Measurements from ENCODE around the gene MYLK.

Gene MYLK

DNA sequence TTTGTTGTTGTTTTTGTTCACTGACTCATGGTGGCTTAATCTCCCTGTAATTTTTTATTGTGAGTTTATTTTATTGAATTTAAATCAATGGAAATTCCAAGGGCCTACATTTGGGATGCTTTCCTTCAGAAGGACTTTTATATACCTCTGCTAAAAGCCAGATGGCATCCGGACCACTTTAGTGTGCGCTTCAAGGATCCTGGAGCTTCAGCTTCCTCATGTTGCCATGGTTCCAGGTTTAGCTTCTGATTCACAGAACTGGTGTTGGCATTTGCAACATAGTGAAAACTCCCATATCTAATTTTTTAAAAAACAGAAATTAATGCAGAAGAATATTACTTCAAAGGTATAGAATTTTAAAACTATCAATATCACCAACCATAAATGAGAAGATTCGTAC is 290.8 kb downstream of the MYLK start:
- Histone ChIP-seq H3K79me2 (ENCODE audit: insufficient read depth, low read length) (no peaks in the 10 kb centered on the region), H3K27ac (ENCODE audit: low read depth, low read length, poor library complexity, severe bottlenecking) (no peak overlapping the region), H3K4me3 (ENCODE audit: low read depth, low read length, poor library complexity, severe bottlenecking) (no peak overlapping the region), H3K4me1 (ENCODE audit: insufficient read depth, low read length, severe bottlenecking) (no peaks in the 10 kb centered on the region), H3F3A (ENCODE audit: insufficient read depth, low read length) (no peaks in the 10 kb centered on the region), H3K4me2 (ENCODE audit: low read length) (no peak overlapping the region), H4K20me1 (ENCODE audit: insufficient read depth, low read length) (no peaks in the 10 kb centered on the region), H3K9me2 (ENCODE audit: low read depth, low read length) (no peaks in the 10 kb centered on the region), H2AFZ (ENCODE audit: low read length) (no peak overlapping the region), H3K27me3 (ENCODE audit: insufficient read depth, low read length) (no peaks in the 10 kb centered on the region), H3K9me3 (ENCODE audit: low read length) (peaks cover 7% of the 10 kb centered on the region), H3K36me3 (ENCODE audit: insufficient read depth, low read length) (peaks cover 28% of the 10 kb centered on the region), H3K9ac (ENCODE audit: low read length) (no peak overlapping the region)
- TF ChIP-seq EZH2 (IDR thresholded peaks at IDR 0.05; ENCODE audit: borderline replicate concordance, low read length), result no peak
- TF ChIP-seq, protein P1, sequence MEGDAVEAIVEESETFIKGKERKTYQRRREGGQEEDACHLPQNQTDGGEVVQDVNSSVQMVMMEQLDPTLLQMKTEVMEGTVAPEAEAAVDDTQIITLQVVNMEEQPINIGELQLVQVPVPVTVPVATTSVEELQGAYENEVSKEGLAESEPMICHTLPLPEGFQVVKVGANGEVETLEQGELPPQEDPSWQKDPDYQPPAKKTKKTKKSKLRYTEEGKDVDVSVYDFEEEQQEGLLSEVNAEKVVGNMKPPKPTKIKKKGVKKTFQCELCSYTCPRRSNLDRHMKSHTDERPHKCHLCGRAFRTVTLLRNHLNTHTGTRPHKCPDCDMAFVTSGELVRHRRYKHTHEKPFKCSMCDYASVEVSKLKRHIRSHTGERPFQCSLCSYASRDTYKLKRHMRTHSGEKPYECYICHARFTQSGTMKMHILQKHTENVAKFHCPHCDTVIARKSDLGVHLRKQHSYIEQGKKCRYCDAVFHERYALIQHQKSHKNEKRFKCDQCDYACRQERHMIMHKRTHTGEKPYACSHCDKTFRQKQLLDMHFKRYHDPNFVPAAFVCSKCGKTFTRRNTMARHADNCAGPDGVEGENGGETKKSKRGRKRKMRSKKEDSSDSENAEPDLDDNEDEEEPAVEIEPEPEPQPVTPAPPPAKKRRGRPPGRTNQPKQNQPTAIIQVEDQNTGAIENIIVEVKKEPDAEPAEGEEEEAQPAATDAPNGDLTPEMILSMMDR (IDR thresholded peaks at IDR 0.05; ENCODE audit: low read length), result no peak

DNA sequence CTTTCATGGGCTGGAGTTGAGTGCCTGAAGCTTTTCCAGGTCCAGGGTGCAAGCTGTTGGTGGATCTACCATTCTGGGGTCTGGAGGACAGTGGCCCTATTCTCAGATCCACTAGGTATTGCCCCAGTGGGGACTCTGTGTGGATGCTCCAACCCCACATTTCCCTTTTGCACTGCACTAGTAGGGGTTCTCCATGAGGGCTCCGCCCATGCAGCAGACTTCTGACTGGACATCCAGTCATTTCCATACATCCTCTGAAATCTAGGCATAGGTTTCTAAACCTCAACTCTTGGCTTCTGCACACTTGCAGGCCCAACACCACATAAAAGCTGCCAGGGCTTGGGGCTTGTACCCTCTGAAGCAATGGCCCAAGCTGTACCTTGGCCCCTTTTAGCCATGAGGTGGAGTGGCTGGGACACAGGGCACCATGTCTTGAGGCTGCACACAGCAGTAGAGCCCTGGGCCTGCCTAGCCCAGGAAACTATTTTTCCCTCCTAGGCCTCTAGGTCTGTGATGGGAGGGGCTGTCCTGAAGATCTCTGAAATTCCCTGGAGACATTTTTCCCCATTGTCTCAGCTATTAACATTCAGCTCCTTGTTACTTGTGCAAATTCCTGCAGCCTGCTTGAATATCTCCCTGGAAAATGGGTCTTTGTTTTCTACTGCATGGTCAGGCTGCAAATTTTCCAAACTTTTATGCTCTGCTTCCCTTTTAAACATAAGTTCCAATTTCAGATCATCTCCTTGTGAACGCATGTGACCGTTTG is 293.3 kb downstream of the MYLK start:
- H3K4me2 ChIP-seq (ENCODE audit: low read length), result no peak overlapping the region
- no peak overlapping the region for H2AFZ ChIP-seq (ENCODE audit: low read length)
- H3K79me2 ChIP-seq (ENCODE audit: insufficient read depth, low read length), result no peaks in the 10 kb centered on the region
- H3K9me3 ChIP-seq (ENCODE audit: low read length), result peaks cover 7% of the 10 kb centered on the region
- H3K27ac ChIP-seq (ENCODE audit: low read depth, low read length, poor library complexity, severe bottlenecking), result no peak overlapping the region
- H3K9ac ChIP-seq (ENCODE audit: low read length), result no peak overlapping the region
- H3K36me3 ChIP-seq (ENCODE audit: insufficient read depth, low read length), result peaks cover 43% of the 10 kb centered on the region
- H3K9me2 ChIP-seq (ENCODE audit: low read depth, low read length), result no peaks in the 10 kb centered on the region
- H3K27me3 ChIP-seq (ENCODE audit: insufficient read depth, low read length), result no peaks in the 10 kb centered on the region
- H3K4me1 ChIP-seq (ENCODE audit: insufficient read depth, low read length, severe bottlenecking), result peaks cover 10% of the 10 kb centered on the region
- H3F3A ChIP-seq (ENCODE audit: insufficient read depth, low read length), result no peaks in the 10 kb centered on the region
- TF ChIP-seq, protein P1 (IDR thresholded peaks at IDR 0.05; ENCODE audit: low read length), result no peak
- TF ChIP-seq EZH2 (IDR thresholded peaks at IDR 0.05; ENCODE audit: borderline replicate concordance, low read length), result no peak
- no peak overlapping the region for H3K4me3 ChIP-seq (ENCODE audit: low read depth, low read length, poor library complexity, severe bottlenecking)
- H4K20me1 ChIP-seq (ENCODE audit: insufficient read depth, low read length), result no peaks in the 10 kb centered on the region

DNA sequence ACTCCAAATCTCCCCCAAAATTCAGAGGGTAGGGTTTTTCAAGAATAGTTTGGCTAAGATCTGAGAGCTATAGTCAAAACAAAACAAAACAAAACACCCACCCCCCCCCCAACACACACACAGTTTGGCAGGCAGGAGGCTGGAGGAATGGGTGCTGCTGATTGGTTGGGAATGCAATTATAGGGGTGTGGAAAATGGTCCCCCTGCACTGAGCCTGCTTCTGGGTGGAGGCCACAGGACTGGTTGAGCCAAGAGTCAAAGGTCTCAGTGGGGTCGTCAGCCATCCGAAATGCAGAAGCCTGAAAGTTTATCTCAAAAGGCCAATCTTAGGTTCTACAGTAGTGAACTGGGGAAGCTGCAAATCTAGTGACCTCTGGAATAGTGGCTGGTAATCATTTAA is 296.7 kb downstream of the MYLK start:
- H3K27me3 ChIP-seq (ENCODE audit: insufficient read depth, low read length), result no peaks in the 10 kb centered on the region
- no peak overlapping the region for H3K4me2 ChIP-seq (ENCODE audit: low read length)
- H3K4me1 ChIP-seq (ENCODE audit: insufficient read depth, low read length, severe bottlenecking), result peaks cover 30% of the 10 kb centered on the region
- H3K9ac ChIP-seq (ENCODE audit: low read length), result no peak overlapping the region
- no peak overlapping the region for H3K4me3 ChIP-seq (ENCODE audit: low read depth, low read length, poor library complexity, severe bottlenecking)
- no peaks in the 10 kb centered on the region for H3F3A ChIP-seq (ENCODE audit: insufficient read depth, low read length)
- peaks cover 43% of the 10 kb centered on the region for H3K36me3 ChIP-seq (ENCODE audit: insufficient read depth, low read length)
- no peak for TF ChIP-seq EZH2 (IDR thresholded peaks at IDR 0.05; ENCODE audit: borderline replicate concordance, low read length)
- TF ChIP-seq, protein P1 (IDR thresholded peaks at IDR 0.05; ENCODE audit: low read length), result no peak
- H3K27ac ChIP-seq (ENCODE audit: low read depth, low read length, poor library complexity, severe bottlenecking), result no peak overlapping the region
- no peaks in the 10 kb centered on the region for H3K79me2 ChIP-seq (ENCODE audit: insufficient read depth, low read length)
- H2AFZ ChIP-seq (ENCODE audit: low read length), result no peak overlapping the region
- no peaks in the 10 kb centered on the region for H4K20me1 ChIP-seq (ENCODE audit: insufficient read depth, low read length)
- H3K9me3 ChIP-seq (ENCODE audit: low read length), result peaks cover 7% of the 10 kb centered on the region
- no peaks in the 10 kb centered on the region for H3K9me2 ChIP-seq (ENCODE audit: low read depth, low read length)

Measured in OCI-LY1 (cell line).